CD4-positive, alpha-beta T cell treated with Interferon gamma for 1 hour (primary cell): ENCODE measurements around the gene MLH1.
"Not testable (repeated sequence)": the region's sequence is repeated elsewhere in the genome, so short reads cannot be mapped to it uniquely, and the experiment has no call there.

Experiments
- DNase-seq: peaks from one replicate; pipeline ENCODE4 v3.0.0-alpha.2; 2020

The MLH1 gene

GRCh38 chr3:36993326-36994283 is at the start of gene MLH1:
MLH1 (plus strand) TSS chr3:36993518; CDS start chr3:36993548, 30 bp downstream.
- peak; percentile 100 for DNase-seq

GRCh38 chr3:36943601-36944000 is 49.7 kb upstream of the MLH1 start:
- DNase-seq: no peak

GRCh38 chr3:36944012-36944640 is 49.2 kb upstream of the MLH1 start:
- no peak for DNase-seq

- peak; percentile 82 for DNase-seq
Measured at GRCh38 chr3:36944641-36945270, 48.6 kb upstream of the MLH1 start, which contains the start of gene TRANK1. TRANK1 (minus strand) TSS chr3:36945054; CDS start chr3:36944809, 245 bp downstream.

- no peak for DNase-seq
Measured at GRCh38 chr3:36945333-36945980, 47.9 kb upstream of the MLH1 start.

- DNase-seq: not testable (repeated sequence)
Measured at GRCh38 chr3:36947814-36948213, 45.5 kb upstream of the MLH1 start.

GRCh38 chr3:36954452-36955134 is 38.7 kb upstream of the MLH1 start:
- no peak for DNase-seq

GRCh38 chr3:36956155-36956554 is 37.2 kb upstream of the MLH1 start:
- DNase-seq: no peak

GRCh38 chr3:36957063-36957462 is 36.3 kb upstream of the MLH1 start:
- no peak for DNase-seq

- DNase-seq: peak; percentile 17
Measured at GRCh38 chr3:36957862-36958686, 35.2 kb upstream of the MLH1 start.

- no peak for DNase-seq
Measured at GRCh38 chr3:36959821-36960220, 33.5 kb upstream of the MLH1 start.

- DNase-seq: no peak
Measured at GRCh38 chr3:36960502-36960901, 32.8 kb upstream of the MLH1 start.

GRCh38 chr3:36963008-36963407 is 30.3 kb upstream of the MLH1 start:
- not testable (repeated sequence) for DNase-seq

GRCh38 chr3:36964331-36964730 is 29.0 kb upstream of the MLH1 start:
- DNase-seq: no peak

GRCh38 chr3:36964817-36965216 is 28.5 kb upstream of the MLH1 start:
- DNase-seq: no peak

- DNase-seq: no peak
Measured at GRCh38 chr3:36965440-36965839, 27.9 kb upstream of the MLH1 start.

GRCh38 chr3:36969085-36969484 is 24.2 kb upstream of the MLH1 start:
- DNase-seq: no peak

GRCh38 chr3:36969540-36970432 is 23.5 kb upstream of the MLH1 start:
- peak; percentile 79 for DNase-seq

GRCh38 chr3:36972163-36972562 is 21.2 kb upstream of the MLH1 start:
- DNase-seq: no peak

- no peak for DNase-seq
Measured at GRCh38 chr3:36973139-36973538, 20.2 kb upstream of the MLH1 start.
